H1 (cell line): ENCODE data around the gene LCNL1. TPM values are rescaled to one million over a fixed set of nuclear protein-coding genes. Genes with fewer than 3 reads are reported as not detected.
A peak's percentile ranks its signal among the peaks of the same experiment; 100 is the strongest.

Experiments used
- CTCF ChIA-PET: fragments of 300-600 bp; sonication (Branson Sonifier 250); formaldehyde crosslinking; loops from one replicate; lab custom pipeline; 2021; ENCODE audit not compliant: partially characterized antibody; lab: Charles Lee
- POLR2A ChIA-PET: fragments of 300-600 bp; sonication (Branson Sonifier 250); formaldehyde crosslinking; loops from one replicate; lab custom pipeline; 2021; ENCODE audit warnings: inconsistent platforms; ENCODE audit not compliant: partially characterized antibody; lab: Charles Lee
- DNase-seq, 2 experiments: peaks; one replicate each; pipeline versions ENCODE4 v3.0.0 to v3.0.0-alpha.2; 2010 to 2022; ENCODE audit warnings: low spot score in 2 of 2, low read depth in 1 of 2, mixed read lengths in 1 of 2
- FAIRE-seq: peaks from 2 replicates; lab custom pipeline; 2011; peaks lifted over from hg19 to GRCh38; lab: Jason Lieb, UNC
- H2AFZ ChIP-seq: 2 replicates; pipeline ENCODE4 v1.8.1; 2012; ENCODE audit warnings: low read length, inconsistent platforms
- H2AK5ac ChIP-seq: 2 replicates; pipeline ENCODE4 v1.6.1; 2013; ENCODE audit warnings: low read depth, low read length
- H2BK120ac ChIP-seq: replicated peaks from 2 replicates; pipeline ENCODE3; 2013; ENCODE audit warnings: low read depth, low read length, inconsistent platforms
- H2BK12ac ChIP-seq: 2 replicates; pipeline ENCODE4 v1.6.1; 2013; ENCODE audit warnings: low read depth, low read length
- H2BK15ac ChIP-seq: 2 replicates; pipeline ENCODE4 v1.6.1; 2013; ENCODE audit warnings: low read length
- H2BK20ac ChIP-seq: 2 replicates; pipeline ENCODE4 v1.6.1; 2013; ENCODE audit warnings: low read length
- H2BK5ac ChIP-seq: 2 replicates; pipeline ENCODE4 v1.6.1; 2013; ENCODE audit warnings: low read depth, low read length
- H3K14ac ChIP-seq: 2 replicates; pipeline ENCODE4 v1.6.1; 2013; ENCODE audit warnings: inconsistent platforms; ENCODE audit not compliant: insufficient read length
- H3K18ac ChIP-seq: 2 replicates; pipeline ENCODE4 v1.6.1; 2013; ENCODE audit warnings: low read length; ENCODE audit errors: extremely low read depth
- H3K23ac ChIP-seq: 2 replicates; pipeline ENCODE4 v1.6.1; 2013; ENCODE audit warnings: inconsistent platforms; ENCODE audit not compliant: insufficient read length
- H3K23me2 ChIP-seq: 2 replicates; pipeline ENCODE4 v1.6.1; 2013; ENCODE audit warnings: low read depth, low read length
- H3K27ac ChIP-seq: 2 replicates; pipeline ENCODE4 v1.6.1; 2011; ENCODE audit warnings: low read depth, low read length, inconsistent platforms
- H3K27me3 ChIP-seq, 4 experiments: replicated peaks in 1 of 4; 1 replicate in 1 of 4; 2 replicates in 3 of 4; pipeline versions ENCODE4 v1.6.1 to v1.8.1; 2011 to 2013; ENCODE audit warnings: low read length in 3 of 4, mild to moderate bottlenecking in 3 of 4, inconsistent platforms in 2 of 4, mixed read lengths in 2 of 4, moderate library complexity in 1 of 4; ENCODE audit not compliant: control insufficient read depth in 3 of 4, insufficient read depth in 3 of 4; ENCODE audit errors: extremely low read depth in 1 of 4
- H3K36me3 ChIP-seq, 4 experiments: 2 replicates each; pipeline versions ENCODE4 v1.6.1 to v1.8.1; 2011 to 2013; ENCODE audit warnings: mild to moderate bottlenecking in 4 of 4, low read length in 3 of 4, moderate library complexity in 2 of 4, control low read depth in 1 of 4, inconsistent platforms in 1 of 4; ENCODE audit not compliant: insufficient read depth in 4 of 4, control insufficient read depth in 2 of 4
- H3K4ac ChIP-seq: replicated peaks from 2 replicates; pipeline ENCODE3; 2013; ENCODE audit warnings: low read length, low read depth, mixed read lengths, inconsistent platforms; ENCODE audit not compliant: insufficient read length
- H3K4me1 ChIP-seq, 4 experiments: replicated peaks in 1 of 4; 1 replicate in 1 of 4; 2 replicates in 3 of 4; pipeline versions ENCODE4 v1.6.1 to v1.8.1; 2011 to 2013; ENCODE audit warnings: low read length in 3 of 4, inconsistent platforms in 2 of 4, mixed read lengths in 1 of 4; ENCODE audit not compliant: insufficient read depth in 4 of 4, control insufficient read depth in 3 of 4
- H3K4me2 ChIP-seq, 2 experiments: 2 replicates each; pipeline versions ENCODE4 v1.6.1 to v1.8.1; 2011 to 2013; ENCODE audit warnings: low read depth in 2 of 2, low read length in 2 of 2, control low read depth in 1 of 2, inconsistent platforms in 1 of 2, mild to moderate bottlenecking in 1 of 2; ENCODE audit not compliant: insufficient read depth in 1 of 2
- H3K4me3 ChIP-seq, 4 experiments: fragments of 200-600, 300-600 bp in 1 of 4; sonication (generic), shearing (Covaris generic), sonication (Bioruptor Twin) in 1 of 4; 2 replicates each; pipeline versions ENCODE4 v1.5.1 to v1.8.1; 2011 to 2016; ENCODE audit warnings: low read length in 4 of 4, low read depth in 3 of 4, control low read depth in 2 of 4, inconsistent platforms in 2 of 4, mild to moderate bottlenecking in 2 of 4, mixed read lengths in 1 of 4, moderate library complexity in 1 of 4; ENCODE audit not compliant: insufficient read depth in 2 of 4; ENCODE audit errors: extremely low read depth in 1 of 4
- H3K56ac ChIP-seq: replicated peaks from 2 replicates; pipeline ENCODE3; 2013; ENCODE audit warnings: low read depth, mild to moderate bottlenecking, mixed read lengths, low read length, inconsistent platforms; ENCODE audit not compliant: insufficient read length
- H3K79me1 ChIP-seq: 2 replicates; pipeline ENCODE4 v1.6.1; 2013; ENCODE audit warnings: low read depth, low read length, control low read depth
- H3K79me2 ChIP-seq, 2 experiments: 2 replicates each; pipeline versions ENCODE4 v1.6.1 to v1.8.1; 2012 to 2013; ENCODE audit warnings: low read length in 2 of 2, mild to moderate bottlenecking in 2 of 2, inconsistent platforms in 1 of 2; ENCODE audit not compliant: insufficient read depth in 2 of 2, control insufficient read depth in 1 of 2
- H3K9ac ChIP-seq, 4 experiments: replicated peaks in 1 of 4; 1 replicate in 1 of 4; 2 replicates in 3 of 4; pipeline versions ENCODE4 v1.6.1 to v1.8.1; 2011 to 2013; ENCODE audit warnings: low read depth in 3 of 4, low read length in 3 of 4, control low read depth in 2 of 4, mild to moderate bottlenecking in 2 of 4, moderate library complexity in 2 of 4, inconsistent platforms in 1 of 4; ENCODE audit errors: extremely low read depth in 1 of 4
- H3K9me3 ChIP-seq, 2 experiments: 2 replicates each; pipeline versions ENCODE4 v1.6.1 to v1.8.1; 2012 to 2013; ENCODE audit warnings: mild to moderate bottlenecking in 2 of 2, moderate library complexity in 2 of 2, control low read depth in 1 of 2, inconsistent platforms in 1 of 2, low read depth in 1 of 2, low read length in 1 of 2, mixed read lengths in 1 of 2; ENCODE audit not compliant: insufficient read depth in 2 of 2
- H4K20me1 ChIP-seq, 2 experiments: replicated peaks in 1 of 2; 2 replicates each; pipeline versions ENCODE3 to v1.8.1; 2011 to 2013; ENCODE audit warnings: inconsistent platforms in 2 of 2, low read length in 2 of 2, mild to moderate bottlenecking in 1 of 2; ENCODE audit not compliant: insufficient read depth in 2 of 2, control insufficient read depth in 1 of 2
- H4K5ac ChIP-seq: 2 replicates; pipeline ENCODE4 v1.6.1; 2013; ENCODE audit warnings: low read length, low read depth, mixed read lengths, inconsistent platforms; ENCODE audit not compliant: insufficient read length
- H4K8ac ChIP-seq: 2 replicates; pipeline ENCODE4 v1.8.0; 2013; ENCODE audit warnings: mild to moderate bottlenecking, moderate library complexity, low read length, inconsistent platforms; ENCODE audit not compliant: insufficient read depth; ENCODE audit errors: extremely low read depth
- H4K91ac ChIP-seq: replicated peaks from 2 replicates; pipeline ENCODE3; 2013; ENCODE audit warnings: low read length, mixed read lengths, inconsistent platforms; ENCODE audit not compliant: insufficient read length
- ASH2L ChIP-seq: fragments of 200-600, 300-600 bp; sonication (generic); IDR thresholded peaks from one replicate; pipeline ENCODE4 v1.7.1; 2017; ENCODE audit warnings: low read length
- ATF2 ChIP-seq: IDR thresholded peaks from 2 replicates; pipeline ENCODE4 v1.6.1; 2012; ENCODE audit warnings: low read length, inconsistent platforms
- CEBPB ChIP-seq: IDR thresholded peaks from 2 replicates; pipeline ENCODE4 v1.6.1; 2012; ENCODE audit warnings: low read depth, low read length
- GABPA ChIP-seq: IDR thresholded peaks from 2 replicates; pipeline ENCODE4 v1.6.1; 2011; ENCODE audit warnings: mild to moderate bottlenecking, low read length, moderate library complexity, borderline replicate concordance; ENCODE audit not compliant: insufficient read depth
- HDAC2 ChIP-seq, 2 experiments: fragments of 300-600 bp in 1 of 2; sonication (generic) in 1 of 2; IDR thresholded peaks; 2 replicates each; pipeline ENCODE4 v1.6.1; 2011 to 2012; ENCODE audit warnings: low read depth in 2 of 2, low read length in 2 of 2, mild to moderate bottlenecking in 2 of 2, moderate library complexity in 2 of 2, borderline replicate concordance in 1 of 2, inconsistent platforms in 1 of 2
- JUND ChIP-seq: IDR thresholded peaks from 2 replicates; pipeline ENCODE4 v1.6.1; 2011; ENCODE audit warnings: mild to moderate bottlenecking, improper control_type of control experiment, low read length
- KDM5A ChIP-seq: fragments of 200-600 bp; IDR thresholded peaks from 2 replicates; pipeline ENCODE4 v1.7.1; 2012; ENCODE audit warnings: mild to moderate bottlenecking, low read length, inconsistent platforms, mixed read lengths
- POLR2AphosphoS5 ChIP-seq: IDR thresholded peaks from 2 replicates; pipeline ENCODE4 v1.6.1; 2011; ENCODE audit warnings: low read depth, low read length
- SP4 ChIP-seq: IDR thresholded peaks from 2 replicates; pipeline ENCODE4 v1.6.1; 2012; ENCODE audit warnings: low read length, inconsistent platforms
- SRF ChIP-seq: IDR thresholded peaks from 2 replicates; pipeline ENCODE4 v1.6.1; 2011; ENCODE audit warnings: mild to moderate bottlenecking, low read depth, low read length, moderate library complexity
- YY1 ChIP-seq: IDR thresholded peaks from 2 replicates; pipeline ENCODE4 v1.6.1; 2011; ENCODE audit warnings: low read depth, mild to moderate bottlenecking, low read length
- WGBS, 2 experiments: shearing (Covaris generic) in 1 of 2; methylation state at CpG; one replicate each; pipeline versions ENCODE4 v1.1.6 to v1.1.7; 2013 to 2015; ENCODE audit warnings: low lambda C conversion rate in 2 of 2, mixed read lengths in 2 of 2, inconsistent platforms in 1 of 2, low coverage in 1 of 2, missing lambda C conversion rate in 1 of 2; ENCODE audit not compliant: insufficient replicate concordance in 2 of 2, insufficient coverage in 1 of 2, insufficient read length in 1 of 2; ENCODE audit errors: extremely low coverage in 1 of 2, missing lambda C conversion rate in 1 of 2; 5-methylcytosine and 5-hydroxymethylcytosine counted together
- polyA plus RNA-seq, 7 experiments: library from polyadenylated mRNA; depleted of rRNA in 3 of 7; stranded (reverse) in 5 of 7; unstranded in 2 of 7; fragments of >200 nt in 5 of 7; fragments of 200-250 nt in 2 of 7; gene quantifications; 1 replicate in 5 of 7; 2 replicates in 1 of 7; 4 replicates in 1 of 7; pipeline versions ENCODE4 v1.2.1 to v1.2.3, GENCODE V29; 2011 to 2013; ENCODE audit warnings: missing spikeins in 2 of 7, mixed read lengths in 2 of 7
- total RNA-seq: library from RNA; stranded (reverse); fragmentation: NEBNext Ultra II Directional; extraction: Animal tissue kit (Norgen Biotek cat#: 25700); gene quantifications from 2 replicates; pipeline ENCODE4 v1.2.1, GENCODE V29; 2021

LCNL1 gene
- total and polyA plus RNA-seq, 2 of the 8 experiments (the other 6 are each of a cell fraction or from before 2014, with no cell fraction given) = 0.11 TPM; not detected in 1

DNA sequence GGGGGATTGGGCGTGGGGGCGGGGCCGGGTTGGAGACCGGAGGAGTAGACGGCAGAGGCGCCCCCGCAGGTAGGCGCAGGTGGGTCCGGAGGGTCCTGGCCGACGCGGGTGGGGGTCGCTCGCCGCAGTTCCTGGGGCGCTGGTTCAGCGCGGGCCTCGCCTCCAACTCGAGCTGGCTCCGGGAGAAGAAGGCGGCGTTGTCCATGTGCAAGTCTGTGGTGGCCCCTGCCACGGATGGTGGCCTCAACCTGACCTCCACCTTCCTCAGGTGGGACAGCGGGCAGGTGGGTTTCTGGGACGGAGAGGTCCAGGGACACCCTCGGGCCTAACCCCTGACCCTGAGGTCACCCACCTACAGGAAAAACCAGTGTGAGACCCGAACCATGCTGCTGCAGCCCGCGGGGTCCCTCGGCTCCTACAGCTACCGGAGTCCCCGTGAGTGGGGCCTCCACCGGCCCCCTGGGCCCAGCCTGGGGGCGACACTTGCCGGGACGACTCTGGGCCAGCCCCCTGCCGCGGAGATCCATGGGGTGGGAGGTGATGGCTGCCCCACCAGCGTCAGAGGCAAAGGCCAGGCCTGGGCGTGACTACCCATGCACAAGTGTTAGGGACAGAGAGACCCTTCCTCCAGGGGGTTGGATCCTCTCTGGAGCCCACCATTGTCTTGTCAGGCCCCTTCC is 3.8 kb upstream of the LCNL1 start:
- POLR2A ChIA-PET = interaction anchor here (0.9 to 1.0 kb wide), 2 partner anchors 17 to 19 kb away, joined by 3 read pairs; partner anchors contain the start of gene CLIC3
- peak overlapping the region; percentile 69 to 71 for H3K4me2 ChIP-seq
- TF ChIP-seq POLR2AphosphoS5 (no peak), HDAC2 (IDR thresholded peaks at IDR 0.05; ENCODE audit: borderline replicate concordance in 1 of 2, low read depth in 2 of 2, low read length in 2 of 2) (no peak), CEBPB (no peak), ASH2L (no peak), JUND (no peak), SP4 (no peak), YY1 (no peak), GABPA (no peak), SRF (no peak), ATF2 (no peak), KDM5A (no peak)

More for the DNA sequence above, 3.8 kb upstream of the LCNL1 start:
- Histone ChIP-seq H3K4me3 (peak overlapping the region in 1 of 4 experiments; percentile 42; a peak in 1 of 8 replicates), H3K23me2 (peaks cover 10% of the 10 kb centered on the region; the same call in 1 of the 2 replicates), H3K27me3 (peaks cover 0 to 11% (median 8%) of the 10 kb centered on the region in 4 experiments; a peak in 4 of 7 replicates), H3K18ac (peak overlapping the region; percentile 19; the same call in 1 of the 2 replicates), H3K79me2 (no peaks in the 10 kb centered on the region), H2BK5ac (no peak overlapping the region), H2BK12ac (no peak overlapping the region), H2BK20ac (no peak overlapping the region), H4K5ac (no peak overlapping the region), H3K14ac (no peak overlapping the region), H2AFZ (no peak overlapping the region), H4K91ac (peak overlapping the region; percentile 2), H4K8ac (peak overlapping the region; percentile 81; the same call in 1 of the 2 replicates), H2AK5ac (no peak overlapping the region), H3K23ac (no peak overlapping the region), H3K36me3 (no peaks in the 10 kb centered on the region), H3K4ac (no peak overlapping the region), H3K27ac (no peak overlapping the region), H3K9me3 (no peaks in the 10 kb centered on the region), H3K79me1 (no peaks in the 10 kb centered on the region), H3K4me1 (peaks cover 0 to 12% (median 5%) of the 10 kb centered on the region in 4 experiments; a peak in 5 of 7 replicates), H2BK120ac (no peak overlapping the region), H3K56ac (no peak overlapping the region), H2BK15ac (peak overlapping the region; percentile 61; the same call in 1 of the 2 replicates), H4K20me1 (peaks cover 0 to 3% of the 10 kb centered on the region in 2 experiments), H3K9ac (no peak overlapping the region)
- no peak for FAIRE-seq
- 62% methylated on average over 23 of the region's 41 CpGs; no CpG with 5 or more reads in 1 of the 2 experiments for WGBS, 2 experiments
- DNase-seq = no peak
- CTCF ChIA-PET = interaction anchor here (0.6 to 5.6 kb wide), 9 partner anchors 10 to 136 kb away, joined by 3 to 41 read pairs (median 5); partner anchors contain the start of gene PAXX
